Testis (tissue), 2 donors: ENCODE measurements around the gene COLGALT1.

Experiments used
- POLR2A ChIP-seq: fragments of 450-650 bp; IDR thresholded peaks from one replicate; pipeline ENCODE4 v1.6.1; 2017; ENCODE audit warnings: antibody characterized with exemption, mild to moderate bottlenecking, moderate library complexity
- TF ChIP-seq, protein P1 (sequence below), 3 experiments: fragments of 450-650 bp in 2 of 3; fragments of 200-600 bp in 1 of 3; sonication (generic) in 1 of 3; IDR thresholded peaks; one replicate each; pipeline ENCODE4 v1.5.1; 2016 to 2019; ENCODE audit warnings: antibody characterized with exemption in 3 of 3, mild to moderate bottlenecking in 2 of 3, moderate library complexity in 1 of 3

DNA sequence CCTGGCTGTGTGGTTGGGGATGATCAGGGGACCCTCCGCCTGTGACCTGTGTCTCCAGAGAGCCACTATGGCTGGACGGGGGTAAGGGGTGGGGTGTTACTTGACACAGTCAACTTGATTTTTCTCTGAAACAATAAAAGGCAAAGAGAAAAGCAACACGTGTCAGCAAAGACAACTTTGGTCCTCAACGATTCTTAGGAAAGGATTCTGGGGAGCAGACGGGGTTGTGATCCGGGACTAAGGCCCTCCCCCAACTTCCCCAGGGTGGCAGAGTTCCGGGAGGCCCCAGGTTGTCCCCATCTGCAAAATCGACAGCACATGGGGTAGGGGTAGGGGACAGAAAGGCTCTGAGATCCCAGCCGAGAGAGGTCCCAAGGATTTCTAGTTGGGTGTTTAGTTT, 46.2 kb downstream of the COLGALT1 start:
- TF ChIP-seq, protein P1, sequence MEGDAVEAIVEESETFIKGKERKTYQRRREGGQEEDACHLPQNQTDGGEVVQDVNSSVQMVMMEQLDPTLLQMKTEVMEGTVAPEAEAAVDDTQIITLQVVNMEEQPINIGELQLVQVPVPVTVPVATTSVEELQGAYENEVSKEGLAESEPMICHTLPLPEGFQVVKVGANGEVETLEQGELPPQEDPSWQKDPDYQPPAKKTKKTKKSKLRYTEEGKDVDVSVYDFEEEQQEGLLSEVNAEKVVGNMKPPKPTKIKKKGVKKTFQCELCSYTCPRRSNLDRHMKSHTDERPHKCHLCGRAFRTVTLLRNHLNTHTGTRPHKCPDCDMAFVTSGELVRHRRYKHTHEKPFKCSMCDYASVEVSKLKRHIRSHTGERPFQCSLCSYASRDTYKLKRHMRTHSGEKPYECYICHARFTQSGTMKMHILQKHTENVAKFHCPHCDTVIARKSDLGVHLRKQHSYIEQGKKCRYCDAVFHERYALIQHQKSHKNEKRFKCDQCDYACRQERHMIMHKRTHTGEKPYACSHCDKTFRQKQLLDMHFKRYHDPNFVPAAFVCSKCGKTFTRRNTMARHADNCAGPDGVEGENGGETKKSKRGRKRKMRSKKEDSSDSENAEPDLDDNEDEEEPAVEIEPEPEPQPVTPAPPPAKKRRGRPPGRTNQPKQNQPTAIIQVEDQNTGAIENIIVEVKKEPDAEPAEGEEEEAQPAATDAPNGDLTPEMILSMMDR (IDR thresholded peaks at IDR 0.05): no peak
- no peak for TF ChIP-seq POLR2A
